Prostate gland (tissue), 2 donors: ENCODE results near the gene EBF3.

ENCODE experiments used
- CTCF ChIP-seq, 4 experiments: fragments of 200-600 bp in 2 of 4; fragments of 450-650 bp in 2 of 4; sonication (generic) in 2 of 4; IDR thresholded peaks; 1 replicate in 3 of 4; 2 replicates in 1 of 4; pipeline ENCODE4 v1.5.1; 2016 to 2019; ENCODE audit warnings: antibody characterized with exemption in 4 of 4, mild to moderate bottlenecking in 2 of 4, moderate library complexity in 2 of 4
- POLR2A ChIP-seq: fragments of 450-650 bp; IDR thresholded peaks from one replicate; pipeline ENCODE4 v1.6.1; 2016; ENCODE audit warnings: antibody characterized with exemption, mild to moderate bottlenecking
- POLR2AphosphoS5 ChIP-seq: sonication (generic); formaldehyde crosslinking; IDR thresholded peaks from one replicate; pipeline ENCODE4 v1.6.1; 2017; ENCODE audit warnings: antibody characterized with exemption

- TF ChIP-seq CTCF (IDR thresholded peaks at IDR 0.05) (no peak), POLR2AphosphoS5 (no peak), POLR2A (no peak)
These were observed 26.7 kb downstream of the EBF3 start for GRCh38 chr10:129937351-129937751.
